Sigmoid colon (tissue), 7 donors: ENCODE data around the gene CDK14. TPM values are rescaled to one million over a fixed set of nuclear protein-coding genes. Genes with fewer than 3 reads are reported as not detected.

Source experiments
- DNase-seq: peaks from one replicate; pipeline ENCODE4 v3.0.0-alpha.2; 2019
- H3K27ac ChIP-seq, 4 donors: fragments of 200-600 bp; sonication (generic); one replicate each; pipeline ENCODE4 v1.5.1; 2016 to 2019; ENCODE audit warnings: mild to moderate bottlenecking in 1 of 4
- H3K27me3 ChIP-seq, 3 donors: fragments of 200-600 bp; sonication (generic); one replicate each; pipeline ENCODE4 v1.5.1; 2019; ENCODE audit warnings: mild to moderate bottlenecking in 1 of 3
- H3K36me3 ChIP-seq, 4 donors: fragments of 200-600 bp; sonication (generic); one replicate each; pipeline ENCODE4 v1.5.1; 2016 to 2019
- H3K4me1 ChIP-seq, 4 donors: fragments of 200-600 bp; sonication (generic); one replicate each; pipeline ENCODE4 v1.5.1; 2017 to 2019
- H3K4me3 ChIP-seq, 4 donors: fragments of 200-600 bp; sonication (generic); one replicate each; pipeline ENCODE4 v1.5.1; 2017 to 2019; ENCODE audit warnings: mild to moderate bottlenecking in 2 of 4, moderate library complexity in 1 of 4
- H3K9me3 ChIP-seq, 4 donors: fragments of 200-600 bp in 3 of 4; sonication (generic) in 3 of 4; one replicate each; pipeline versions ENCODE4 v1.5.1 to v1.6.1; 2013 to 2019
- CTCF ChIP-seq, 4 experiments: fragments of 450-650 bp in 3 of 4; fragments of 200-600 bp in 1 of 4; IDR thresholded peaks; one replicate each; pipeline ENCODE4 v1.5.1; 2016 to 2019; ENCODE audit warnings: antibody characterized with exemption in 4 of 4, mild to moderate bottlenecking in 3 of 4, moderate library complexity in 2 of 4
- EP300 ChIP-seq, 4 donors: sonication (generic); formaldehyde crosslinking; IDR thresholded peaks; one replicate each; pipeline ENCODE4 v1.6.1; 2017; ENCODE audit warnings: antibody characterized with exemption in 4 of 4
- POLR2A ChIP-seq, 2 donors: fragments of 450-650 bp; IDR thresholded peaks; one replicate each; pipeline ENCODE4 v1.6.1; 2016; ENCODE audit warnings: antibody characterized with exemption in 2 of 2, mild to moderate bottlenecking in 2 of 2, moderate library complexity in 2 of 2
- POLR2AphosphoS5 ChIP-seq, 4 donors: sonication (generic); formaldehyde crosslinking; IDR thresholded peaks; one replicate each; pipeline ENCODE4 v1.6.1; 2017; ENCODE audit warnings: antibody characterized with exemption in 4 of 4
- WGBS, 2 donors: extraction: QIAGEN DNeasy Blood & Tissue Kit; methylation state at CpG; one replicate each; pipeline ENCODE4 v1.1.7; 2013; 5-methylcytosine and 5-hydroxymethylcytosine counted together
- intact Hi-C: fragments of 100-400 bp; cut with DNase I; formaldehyde crosslinking; loops from one replicate; pipeline ENCODE4 v1.15.1; 2023
- polyA plus RNA-seq, 3 donors: library from polyadenylated mRNA; stranded (reverse); fragments of 200-250 nt; gene quantifications; one replicate each; pipeline ENCODE4 v1.2.3, GENCODE V29; 2013
- total RNA-seq, 4 donors: library from RNA; depleted of rRNA; stranded (reverse); fragments of >200 nt; gene quantifications; one replicate each; pipeline ENCODE4 v1.1.0, GENCODE V29; 2016
- donor health status: healthy with polysubstance abuse.
- donor health status: Bipolar disorder and iron deficiency.
- donor health status: healthy.

CDK14 gene
- total and polyA plus RNA-seq, 7 donors = 0.92 to 19.3 (median 11.1) TPM

GRCh38 chr7:91041141-91041540, 445.0 kb downstream of the CDK14 start:
- intact Hi-C loops = no loop called here
- Histone ChIP-seq H3K27me3 (no peaks in the 10 kb centered on the region), H3K9me3 (no peaks in the 10 kb centered on the region), H3K36me3 (no peaks in the 10 kb centered on the region), H3K4me1 (peaks cover 0 to 8% (median 2%) of the 10 kb centered on the region in 4 donors), H3K27ac (no peak overlapping the region), H3K4me3 (no peak overlapping the region)
- no peak for TF ChIP-seq POLR2A (IDR thresholded peaks at IDR 0.05)
- TF ChIP-seq EP300 (IDR thresholded peaks at IDR 0.05) = no peak
- TF ChIP-seq CTCF (IDR thresholded peaks at IDR 0.05) = no peak
- TF ChIP-seq POLR2AphosphoS5 (IDR thresholded peaks at IDR 0.05) = no peak
- WGBS, 2 donors = 60 to 71% methylated on average over 2 of the region's 2 CpGs
- no peak for DNase-seq

- DNase-seq = no peak
- Histone ChIP-seq H3K4me3 (no peak overlapping the region), H3K4me1 (peaks cover 0 to 8% (median 7%) of the 10 kb centered on the region in 4 donors), H3K36me3 (no peaks in the 10 kb centered on the region), H3K27ac (no peak overlapping the region), H3K9me3 (no peaks in the 10 kb centered on the region), H3K27me3 (no peaks in the 10 kb centered on the region)
- 92 to 95% methylated on average over 8 of the region's 8 CpGs for WGBS, 2 donors
- no peak for TF ChIP-seq POLR2A (IDR thresholded peaks at IDR 0.05)
- no peak for TF ChIP-seq EP300 (IDR thresholded peaks at IDR 0.05)
- TF ChIP-seq POLR2AphosphoS5 (IDR thresholded peaks at IDR 0.05) = no peak
- no peak for TF ChIP-seq CTCF (IDR thresholded peaks at IDR 0.05)
- intact Hi-C loops = no loop called here
Observed at GRCh38 chr7:91041901-91042484, 445.9 kb downstream of the CDK14 start.

- peaks cover 0 to 10% (median 7%) of the 10 kb centered on the region in 4 donors for H3K4me1 ChIP-seq
- no peak overlapping the region for H3K27ac ChIP-seq
- no peaks in the 10 kb centered on the region for H3K36me3 ChIP-seq
- WGBS, 2 donors = 26 to 67% methylated on average over 1 of the region's 1 CpG
- H3K9me3 ChIP-seq = no peaks in the 10 kb centered on the region
- TF ChIP-seq POLR2A (IDR thresholded peaks at IDR 0.05) = no peak
- no peak for TF ChIP-seq POLR2AphosphoS5 (IDR thresholded peaks at IDR 0.05)
- TF ChIP-seq CTCF (IDR thresholded peaks at IDR 0.05) = no peak
- no peak for TF ChIP-seq EP300 (IDR thresholded peaks at IDR 0.05)
- intact Hi-C loops = no loop called here
- DNase-seq = no peak
- no peaks in the 10 kb centered on the region for H3K27me3 ChIP-seq
- no peak overlapping the region for H3K4me3 ChIP-seq
Observed at GRCh38 chr7:91043186-91043585, 447.1 kb downstream of the CDK14 start.

GRCh38 chr7:91043924-91044645, 448.0 kb downstream of the CDK14 start:
- H3K27me3 ChIP-seq = no peaks in the 10 kb centered on the region
- no peaks in the 10 kb centered on the region for H3K9me3 ChIP-seq
- H3K36me3 ChIP-seq = no peaks in the 10 kb centered on the region
- H3K27ac ChIP-seq = no peak overlapping the region
- 87 to 93% methylated on average over 6 of the region's 6 CpGs for WGBS, 2 donors
- peaks cover 0 to 10% (median 7%) of the 10 kb centered on the region in 4 donors for H3K4me1 ChIP-seq
- H3K4me3 ChIP-seq = no peak overlapping the region
- TF ChIP-seq POLR2AphosphoS5 (IDR thresholded peaks at IDR 0.05) (no peak), EP300 (IDR thresholded peaks at IDR 0.05) (no peak), CTCF (IDR thresholded peaks at IDR 0.05) (no peak), POLR2A (IDR thresholded peaks at IDR 0.05) (no peak)
- intact Hi-C loops = no loop called here
- DNase-seq = no peak
